NCI-H2227 (cell line): ENCODE data around the gene DOCK4.

Experiments used
- DNase-seq: peaks from one replicate; lab custom pipeline; 2025; ENCODE audit not compliant: unreplicated experiment; lab: John Stamatoyannopoulos, UW

DOCK4 gene

DNA sequence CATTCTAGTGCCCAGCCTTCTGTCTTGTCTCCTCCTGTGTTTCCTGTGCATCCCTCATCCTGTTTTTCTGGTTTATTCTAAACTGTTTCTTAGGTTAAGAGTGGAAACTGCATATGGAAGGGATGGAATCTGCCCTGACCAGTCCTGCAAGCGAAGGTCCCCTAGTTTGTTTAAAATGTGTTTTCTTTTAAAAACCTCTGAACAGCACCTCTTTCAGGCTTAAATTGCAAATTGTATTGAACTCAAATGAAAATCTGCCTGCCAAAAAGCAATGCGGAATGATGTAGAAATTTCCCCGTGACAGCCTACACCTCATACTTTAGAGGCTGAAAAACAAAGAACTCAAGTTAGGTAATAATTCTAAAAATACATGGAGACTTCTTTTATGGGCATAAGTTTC, 421.1 kb downstream of the DOCK4 start:
- DNase-seq = no peak

DNA sequence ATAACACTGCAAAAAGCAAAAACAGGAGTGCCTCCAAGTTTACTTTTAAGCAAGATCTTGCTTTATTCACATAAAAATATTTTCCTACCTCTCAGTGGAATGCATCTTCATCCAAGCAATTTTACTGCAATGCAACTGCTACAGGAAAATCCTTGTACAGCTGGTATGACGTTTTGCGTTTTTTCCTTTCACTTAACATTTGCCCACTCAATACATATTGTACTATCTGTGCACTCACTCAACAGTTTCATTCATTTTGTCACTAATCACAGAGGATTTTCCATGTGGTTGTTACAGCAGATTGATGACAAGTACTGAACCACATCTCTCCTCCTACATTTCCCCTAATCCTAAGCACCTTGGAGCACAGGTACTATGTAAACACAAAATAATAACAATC, 421.9 kb downstream of the DOCK4 start:
- no peak for DNase-seq

DNA sequence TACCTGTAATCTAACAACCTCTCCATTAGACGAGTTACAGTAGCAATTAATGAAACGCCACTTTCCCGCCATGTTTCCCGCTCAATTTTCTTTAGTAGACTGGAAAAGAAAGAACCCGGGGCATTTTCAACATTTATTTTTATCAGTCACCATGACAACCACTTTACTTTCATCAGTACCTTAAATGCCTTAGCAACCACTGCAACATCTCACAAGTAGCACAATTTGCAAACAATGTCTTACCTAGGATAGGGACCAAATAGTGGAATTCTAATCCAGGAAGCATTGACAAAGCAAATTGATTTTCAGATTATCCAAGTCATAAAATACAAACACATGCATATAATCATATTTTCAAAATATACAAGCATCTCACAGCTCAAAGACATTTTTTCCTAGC, 422.3 kb downstream of the DOCK4 start:
- DNase-seq = peak; percentile 39

DNA sequence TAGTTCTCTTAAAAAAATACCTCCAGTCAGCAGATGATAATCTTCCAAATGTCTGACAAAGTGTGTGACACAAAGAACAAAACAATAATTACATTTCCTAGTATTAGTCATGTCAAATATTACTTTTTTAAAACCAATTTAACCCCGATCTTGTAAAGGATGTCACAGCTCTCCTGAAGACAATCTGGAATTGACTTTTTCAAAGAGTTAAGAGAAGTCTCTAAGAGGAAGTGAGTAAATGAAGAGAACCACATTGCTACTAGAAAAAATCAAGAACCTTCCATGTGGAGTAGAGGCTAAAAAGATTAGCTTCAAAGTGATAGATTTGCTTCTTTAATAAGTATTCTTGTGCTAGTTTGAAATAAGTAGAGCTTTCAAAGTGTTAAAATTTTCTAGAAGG, 425.7 kb downstream of the DOCK4 start:
- no peak for DNase-seq

DNA sequence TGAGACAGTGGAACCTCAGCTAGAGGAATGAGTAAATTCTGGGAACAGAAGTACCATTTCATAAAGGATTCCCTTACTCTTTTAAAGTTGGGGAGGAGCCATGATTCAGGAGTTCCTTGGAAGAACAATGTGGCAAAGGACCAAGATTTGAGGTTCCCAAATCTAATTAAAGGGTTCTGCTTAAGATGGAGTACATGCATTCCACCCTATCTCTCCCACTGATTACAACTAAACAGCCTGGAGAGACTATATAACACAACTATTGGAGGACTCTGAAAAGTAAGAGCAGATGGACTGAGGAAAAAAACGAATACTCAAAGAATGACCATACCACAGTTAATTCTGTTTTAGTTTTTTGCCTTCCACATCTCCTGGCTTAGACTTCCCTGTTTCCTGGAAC, 431.0 kb downstream of the DOCK4 start:
- DNase-seq = no peak

DNA sequence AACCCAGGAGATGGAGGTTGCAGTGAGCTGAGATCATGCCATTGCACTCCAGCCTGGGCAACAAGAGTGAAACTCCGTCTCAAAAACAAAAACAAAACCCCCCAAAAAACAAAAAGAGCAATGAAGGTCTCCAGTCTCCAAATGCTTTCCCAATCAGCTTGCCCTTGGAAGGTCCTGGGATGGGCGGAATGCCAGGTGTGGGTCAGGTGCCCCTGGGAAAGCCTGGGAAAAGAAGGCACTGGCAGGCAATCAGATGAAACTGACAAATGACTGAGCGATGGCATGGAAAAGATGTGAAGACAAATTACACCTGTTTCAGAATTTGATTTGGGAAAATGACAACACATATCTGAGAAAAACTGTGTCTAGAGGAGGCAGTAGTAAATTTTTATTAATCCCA, 433.5 kb downstream of the DOCK4 start:
- no peak for DNase-seq

DNA sequence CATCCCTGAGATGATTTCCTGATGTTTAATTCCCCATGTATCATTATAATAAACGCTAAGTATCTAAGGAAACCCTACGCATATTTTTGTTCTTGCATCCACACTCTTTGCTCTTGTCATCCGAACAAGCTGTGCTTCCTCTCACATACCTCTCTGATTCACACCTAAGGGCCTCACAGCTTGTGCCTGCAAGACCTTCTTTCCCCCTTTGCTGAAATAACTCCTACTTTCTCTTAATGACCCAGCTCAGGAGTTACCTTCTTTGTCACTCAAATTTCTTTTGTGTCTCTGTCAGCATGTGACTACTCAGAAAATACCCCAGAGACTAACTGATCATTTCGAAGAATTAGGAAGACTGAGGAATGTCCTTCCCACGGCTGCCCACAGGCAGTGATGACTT, 434.6 kb downstream of the DOCK4 start:
- DNase-seq = no peak

DNA sequence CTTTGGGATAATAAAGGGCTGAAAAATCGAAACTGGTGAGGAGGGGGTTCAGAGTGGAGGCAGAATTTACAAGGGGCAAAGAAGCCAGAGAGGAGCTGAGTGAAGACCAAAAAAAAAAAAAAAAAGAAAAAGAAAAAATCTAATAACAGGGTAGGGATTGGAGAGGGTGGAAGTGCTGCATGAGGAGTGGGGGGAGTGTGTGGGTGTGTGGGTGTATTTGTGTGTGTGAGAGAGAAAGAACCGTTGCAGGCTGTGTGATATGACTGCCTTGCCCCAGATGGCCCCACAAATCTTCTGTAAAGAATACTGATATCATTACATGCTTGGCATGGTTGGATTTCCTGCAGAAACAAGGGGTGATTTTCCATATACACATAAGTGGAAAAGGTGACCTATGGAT, 436.1 kb downstream of the DOCK4 start:
- peak; percentile 42 for DNase-seq

DNA sequence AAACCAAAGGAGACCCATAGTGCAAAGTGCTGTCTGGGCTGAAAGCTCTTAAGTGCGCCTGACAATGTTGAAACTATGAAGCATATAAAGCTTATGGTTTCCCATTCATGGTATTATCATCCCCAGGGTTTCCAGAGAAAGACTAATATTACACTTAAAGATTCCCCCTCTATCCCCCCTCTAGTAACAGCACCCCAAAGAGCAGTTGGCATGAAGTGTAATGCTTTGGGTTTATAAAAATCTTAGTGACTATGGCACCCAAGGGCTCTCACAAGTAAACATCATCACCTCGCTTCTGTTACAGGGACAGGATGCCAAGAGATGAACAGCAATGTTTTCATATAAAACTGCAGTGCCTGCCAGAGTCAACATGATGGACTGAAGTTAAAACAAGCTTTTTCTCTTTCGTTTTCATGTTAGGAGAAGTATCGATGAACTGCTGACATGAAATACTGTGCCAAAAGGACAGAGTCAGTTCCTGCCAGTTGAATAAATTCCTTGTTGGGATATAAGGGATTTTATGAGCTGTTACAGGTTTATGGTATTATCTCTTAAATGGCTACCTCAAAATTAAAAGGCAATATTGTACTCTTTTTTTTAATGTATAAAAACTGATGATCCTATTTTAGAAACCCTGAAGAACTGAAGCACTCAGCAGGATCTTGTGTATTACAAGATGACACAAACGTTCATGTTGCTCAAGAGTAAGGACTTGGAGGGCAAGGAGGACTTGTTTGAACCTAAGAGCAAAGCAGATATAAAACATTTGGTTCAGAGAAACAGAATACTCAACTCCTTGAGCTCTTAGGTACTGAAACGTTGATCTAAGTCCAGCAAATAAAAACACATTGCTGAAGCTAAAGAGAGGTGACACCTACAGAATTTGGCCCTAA, 440.2 kb downstream of the DOCK4 start:
- no peak for DNase-seq

DNA sequence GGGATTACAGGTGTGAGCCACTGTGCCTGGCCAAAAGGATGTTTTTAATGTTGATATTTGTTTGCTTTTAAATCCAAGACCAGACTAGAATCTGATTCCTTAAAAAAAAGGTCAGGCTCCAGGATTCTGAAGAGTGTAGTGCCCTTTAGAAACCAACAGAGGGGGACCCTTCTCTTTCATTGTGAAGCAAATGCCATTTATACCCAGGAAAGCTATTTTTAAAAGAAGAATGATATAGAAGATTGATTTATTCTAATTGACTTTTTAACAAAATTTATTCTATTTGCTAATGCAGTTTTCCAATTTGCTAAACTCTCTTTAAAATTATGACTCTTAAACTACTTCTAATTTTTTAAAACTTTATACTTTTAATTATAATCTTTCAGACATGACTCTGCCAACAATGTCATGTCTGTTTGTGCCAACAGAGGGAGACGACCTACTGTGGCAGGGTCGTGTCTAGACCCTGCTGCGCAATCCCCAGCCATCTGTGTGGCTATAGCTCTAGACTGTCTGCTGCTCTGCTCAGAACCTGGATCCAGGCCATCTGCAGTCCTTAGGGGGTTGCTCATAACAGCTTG, 442.9 kb downstream of the DOCK4 start:
- peak; percentile 62 for DNase-seq

DNA sequence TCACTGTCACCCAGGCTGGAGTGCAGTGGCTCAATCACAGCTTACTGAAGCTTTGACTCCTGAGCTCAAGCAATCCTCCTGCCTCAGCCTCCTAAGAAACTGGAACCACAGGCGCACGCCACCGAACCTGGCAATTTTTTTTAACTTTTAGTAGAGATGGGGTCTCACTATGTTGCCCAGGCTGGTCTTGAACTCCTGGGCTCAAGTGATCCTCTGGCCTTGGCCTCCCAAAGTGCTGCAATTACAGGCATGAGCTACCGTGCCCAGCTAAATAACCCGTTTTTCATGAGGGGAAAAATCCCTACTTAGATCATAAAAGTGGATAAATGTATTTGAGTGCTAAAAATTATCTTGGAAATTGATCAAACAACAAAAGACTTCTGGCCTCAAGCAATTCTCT, 443.4 kb downstream of the DOCK4 start:
- no peak for DNase-seq

DNA sequence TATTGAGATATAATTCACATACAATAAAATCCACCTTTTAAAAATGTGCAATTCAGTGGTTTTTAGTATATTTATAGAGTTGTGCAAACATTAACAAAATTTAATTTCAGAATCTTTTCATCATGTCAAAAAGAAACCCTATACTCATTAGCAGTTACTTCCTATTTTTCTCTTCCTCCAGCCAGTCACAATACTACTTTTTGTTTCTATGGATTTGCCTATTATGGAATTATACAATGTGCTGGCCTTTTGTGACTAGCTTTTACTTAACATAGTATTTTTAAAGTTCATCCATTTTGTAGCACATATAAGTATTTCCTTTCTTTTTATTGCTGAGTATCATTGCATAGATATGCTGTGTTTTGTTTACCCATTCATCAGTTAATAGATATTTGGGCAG, 444.0 kb downstream of the DOCK4 start:
- no peak for DNase-seq

DNA sequence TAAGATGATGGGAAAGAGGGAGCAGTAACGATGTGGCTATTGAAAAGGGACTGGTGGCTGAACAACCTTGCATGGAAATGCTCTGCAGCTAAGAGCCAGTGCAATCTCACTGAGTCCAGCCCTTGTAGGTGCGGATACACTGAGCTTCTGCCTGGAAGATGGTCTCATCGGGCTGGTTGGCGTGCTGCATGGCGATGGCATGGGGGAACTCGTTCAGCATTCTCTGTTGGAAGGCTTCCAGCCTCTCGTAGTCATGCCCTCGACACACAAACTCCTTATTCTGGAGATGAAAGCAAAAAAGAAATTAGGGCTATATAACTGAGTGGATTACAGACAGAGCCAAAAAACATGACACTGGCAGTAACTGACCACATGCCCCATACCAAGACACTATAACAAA, 446.2 kb downstream of the DOCK4 start:
- no peak for DNase-seq

DNA sequence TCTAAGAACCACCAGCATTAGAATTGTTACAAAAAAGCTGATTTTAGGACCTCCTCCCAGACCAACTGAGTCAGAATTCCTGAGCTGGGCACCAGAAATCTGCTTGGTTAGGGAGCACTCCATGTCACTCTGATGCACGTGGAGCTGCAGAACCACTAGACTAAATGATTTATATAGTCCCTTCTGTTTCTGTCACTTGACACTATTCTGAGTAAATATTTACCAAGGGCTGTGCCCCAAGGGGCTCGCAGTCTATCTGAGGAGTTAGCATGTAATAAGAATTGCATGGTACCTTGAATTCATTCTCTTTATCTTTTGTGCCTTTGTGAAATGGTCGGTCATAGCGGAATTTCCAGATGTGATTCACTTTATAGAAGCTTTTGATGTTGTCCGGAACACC, 447.9 kb downstream of the DOCK4 start:
- DNase-seq = no peak

DNA sequence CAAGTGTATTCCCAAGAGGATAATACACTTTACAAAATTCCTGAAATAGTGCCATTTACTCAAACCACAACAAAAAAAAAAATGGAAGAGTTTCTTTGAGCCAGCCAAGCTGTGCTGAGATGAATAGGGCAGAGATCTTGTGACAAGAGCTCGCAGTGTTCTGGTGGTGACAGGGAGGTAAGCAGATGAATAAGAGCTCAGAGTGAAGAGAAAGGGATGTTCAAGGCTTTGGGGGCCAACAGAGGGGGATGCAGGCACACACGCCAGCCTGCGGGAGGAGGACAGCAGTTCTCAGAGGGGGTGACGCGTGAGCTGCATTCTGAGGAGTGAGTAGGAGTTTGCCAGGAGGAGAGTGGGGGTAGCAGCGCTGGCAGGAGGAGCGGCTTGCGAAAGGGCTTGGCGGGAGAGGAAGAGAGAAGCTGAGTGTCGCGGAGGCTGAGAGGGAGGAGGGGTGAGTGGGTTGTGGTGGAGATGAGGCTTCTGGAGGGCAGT, 449.5 kb downstream of the DOCK4 start:
- no peak for DNase-seq

DNA sequence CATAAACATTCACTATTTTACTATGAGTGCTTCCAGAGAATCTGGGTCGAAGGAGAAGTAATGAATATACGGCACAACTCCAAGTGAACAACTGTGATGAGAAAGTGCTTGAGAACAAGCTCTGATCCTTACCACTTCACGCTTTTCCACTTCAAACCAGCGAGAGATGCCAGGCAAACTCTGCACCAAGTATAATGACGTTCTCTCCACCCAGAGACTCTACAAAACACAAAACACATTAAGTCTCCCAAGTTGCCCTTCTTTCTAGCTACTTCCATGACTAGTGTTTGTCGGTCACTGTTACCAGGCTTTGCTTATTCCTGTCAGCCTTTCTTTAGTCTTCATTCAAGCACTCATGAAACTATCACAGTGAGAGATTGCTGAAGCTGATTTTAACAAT, 450.8 kb downstream of the DOCK4 start:
- no peak for DNase-seq

DNA sequence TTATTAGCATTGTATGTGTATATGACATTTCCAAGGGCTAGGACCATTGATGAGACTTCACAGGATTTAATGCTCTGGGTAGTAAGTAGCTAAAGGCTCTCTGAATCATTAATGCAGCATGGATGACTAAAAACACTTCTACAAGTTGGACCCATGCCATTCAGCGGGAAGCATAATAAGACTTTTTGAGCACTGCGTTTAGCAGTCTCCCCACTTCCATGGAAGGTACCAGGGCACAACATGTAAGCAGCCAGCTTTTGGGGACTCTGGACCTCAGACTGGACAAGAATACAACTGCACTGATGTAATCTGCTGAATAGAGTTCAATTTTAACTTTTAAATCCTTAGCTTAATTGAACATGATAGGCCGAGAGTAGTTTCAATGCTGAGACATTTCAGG, 452.2 kb downstream of the DOCK4 start:
- no peak for DNase-seq

DNA sequence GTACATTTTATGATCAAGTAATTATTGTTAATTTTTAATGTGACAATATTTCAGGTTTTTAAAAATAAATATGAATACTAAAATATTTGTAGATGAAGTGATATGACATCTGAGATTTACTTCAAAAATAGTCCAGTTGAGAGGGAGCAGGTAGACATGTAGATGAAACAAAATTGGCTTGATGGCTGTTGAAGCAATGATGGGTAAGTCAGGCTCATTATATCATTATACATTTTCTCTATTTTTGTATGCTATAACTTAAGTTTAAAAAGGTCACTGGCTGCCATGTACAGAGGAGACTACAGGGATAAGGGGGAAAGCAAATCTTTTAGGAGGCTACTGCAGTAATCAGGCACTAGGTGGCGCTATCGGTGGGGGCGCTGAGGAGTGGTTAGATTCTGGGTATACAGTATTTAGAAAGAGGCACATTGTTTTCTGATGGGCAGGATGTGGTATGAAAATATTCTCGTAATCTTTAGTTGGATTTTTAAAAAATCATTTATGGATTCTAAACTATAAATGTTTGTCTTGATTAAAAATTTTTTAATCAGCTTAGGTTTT, 454.1 kb downstream of the DOCK4 start:
- peak; percentile 72 for DNase-seq

DNA sequence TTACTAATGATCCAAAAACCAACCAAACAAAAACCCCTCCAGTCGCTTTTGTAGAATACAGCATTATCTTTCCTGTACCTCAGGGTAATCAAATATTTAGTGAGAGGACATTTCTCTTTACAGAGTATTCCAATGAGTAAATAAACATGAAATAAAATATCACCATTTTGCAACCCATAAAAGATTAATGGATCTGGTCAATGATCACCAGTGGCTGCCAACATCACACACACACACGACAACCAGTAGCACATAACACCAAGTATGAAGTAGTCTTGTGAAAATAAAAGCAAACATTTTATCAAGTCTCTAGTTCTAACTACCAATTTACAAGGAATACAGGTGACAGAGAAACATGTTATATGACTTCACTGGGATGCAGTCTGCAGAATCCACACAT, 455.3 kb downstream of the DOCK4 start:
- no peak for DNase-seq

DNA sequence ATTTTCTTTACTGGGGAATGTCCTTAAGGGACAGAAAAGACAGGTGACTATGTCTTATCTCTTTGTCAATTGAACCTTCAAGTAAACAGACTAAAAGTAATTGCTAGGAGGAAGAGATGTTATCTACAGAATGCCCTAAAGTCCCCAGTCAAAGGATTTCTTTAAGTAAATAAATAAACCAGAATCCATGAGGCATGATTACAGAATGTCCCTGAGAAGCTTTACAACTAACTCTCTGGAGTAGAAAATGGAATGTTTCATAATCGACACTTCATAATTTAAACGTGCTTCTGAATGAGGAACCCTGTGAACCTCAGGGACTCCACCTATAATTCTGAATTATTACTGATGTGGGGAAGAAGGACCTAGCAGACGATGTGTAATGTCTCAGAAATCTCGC, 456.0 kb downstream of the DOCK4 start:
- no peak for DNase-seq

DNA sequence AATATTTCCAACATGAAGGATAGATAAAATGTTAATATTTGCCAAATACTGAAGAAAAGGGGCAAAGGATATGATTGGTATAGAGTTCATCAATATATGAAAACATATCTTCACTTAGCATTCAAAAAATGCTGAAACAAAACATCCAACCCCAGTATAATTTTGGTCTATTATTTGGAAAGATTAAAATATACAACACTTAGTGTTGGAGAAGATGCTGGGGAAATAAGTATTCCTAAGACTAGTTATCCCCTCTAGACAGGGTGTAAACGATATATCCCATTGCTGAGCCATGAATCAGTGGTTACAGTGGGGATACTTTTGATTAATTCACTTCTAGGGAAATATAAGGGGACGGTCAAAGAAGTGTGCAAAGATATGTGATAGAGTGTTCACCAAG, 456.6 kb downstream of the DOCK4 start:
- DNase-seq = no peak

DNA sequence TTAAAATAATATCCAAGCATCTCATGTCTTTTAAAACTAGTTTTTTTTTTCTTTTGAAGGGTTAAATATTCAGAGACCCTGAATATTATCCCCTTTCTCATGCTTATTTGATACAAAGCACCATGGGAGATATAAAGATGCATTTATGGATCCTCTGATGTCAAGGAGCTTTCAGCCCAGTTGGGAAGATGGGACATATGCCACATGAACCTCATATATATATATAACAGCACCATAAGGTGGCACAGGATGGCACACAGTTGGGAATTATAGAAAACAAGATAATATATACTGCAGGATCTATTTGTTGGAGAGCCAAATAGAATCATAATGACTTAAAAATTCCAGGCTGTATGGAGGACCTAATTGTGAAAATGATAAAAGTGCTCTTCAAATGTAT, 458.5 kb downstream of the DOCK4 start:
- no peak for DNase-seq
